HepG2 (cell line): ENCODE results near the gene GDF9. TPM values are rescaled to one million over a fixed set of nuclear protein-coding genes. Genes with fewer than 3 reads are reported as not detected.

ENCODE experiments used
- ARNTL ChIP-seq: sonication (generic); formaldehyde crosslinking; IDR thresholded peaks from 2 replicates; pipeline ENCODE4 v1.4.0; 2020; ENCODE audit warnings: mild to moderate bottlenecking, missing genetic modification reagents
- CBX1 ChIP-seq: IDR thresholded peaks from one replicate; pipeline ENCODE4 v1.6.1; 2016; ENCODE audit warnings: antibody characterized with exemption, low read depth
- DDIT3 ChIP-seq: sonication (generic); formaldehyde crosslinking; IDR thresholded peaks from 2 replicates; pipeline ENCODE4 v1.4.0; 2020; ENCODE audit warnings: mild to moderate bottlenecking, missing genetic modification reagents
- KDM3A ChIP-seq: IDR thresholded peaks from 2 replicates; pipeline ENCODE4 v1.6.1; 2018; ENCODE audit warnings: low read depth, missing compliant biosample characterization
- KLF12 ChIP-seq: sonication (generic); formaldehyde crosslinking; IDR thresholded peaks from 2 replicates; pipeline ENCODE4 v1.4.0; 2020; ENCODE audit warnings: missing genetic modification reagents, borderline replicate concordance
- KLF13 ChIP-seq: sonication (generic); formaldehyde crosslinking; IDR thresholded peaks from 2 replicates; pipeline ENCODE4 v1.4.0; 2020; ENCODE audit warnings: mild to moderate bottlenecking, missing genetic modification reagents
- NFKBIZ ChIP-seq: IDR thresholded peaks from 2 replicates; pipeline ENCODE4 v1.6.1; 2018; ENCODE audit warnings: missing genetic modification reagents, missing compliant biosample characterization
- NPAS2 ChIP-seq: sonication (generic); formaldehyde crosslinking; IDR thresholded peaks from 2 replicates; pipeline ENCODE4 v1.8.0; 2022; ENCODE audit warnings: mild to moderate bottlenecking, missing genetic modification reagents, borderline replicate concordance
- PLRG1 ChIP-seq: fragments of 450-650 bp; conservative IDR thresholded peaks from 2 replicates; pipeline ENCODE4 v1.6.1; 2016
- PRMT3 ChIP-seq: sonication (generic); formaldehyde crosslinking; IDR thresholded peaks from 2 replicates; pipeline ENCODE4 v1.8.1; 2022; ENCODE audit warnings: low read depth, mild to moderate bottlenecking, moderate library complexity, missing genetic modification reagents, borderline replicate concordance
- SP2 ChIP-seq: sonication (generic); formaldehyde crosslinking; IDR thresholded peaks from 2 replicates; pipeline ENCODE4 v1.5.1; 2020; ENCODE audit warnings: mild to moderate bottlenecking, missing genetic modification reagents
- SUZ12 ChIP-seq: fragments of 150-350 bp; IDR thresholded peaks from 2 replicates; pipeline ENCODE4 v1.6.1; 2014; ENCODE audit warnings: low read depth, low read length
- TSC22D2 ChIP-seq: sonication (generic); formaldehyde crosslinking; IDR thresholded peaks from 2 replicates; pipeline ENCODE4 v1.5.1; 2020; ENCODE audit warnings: missing genetic modification reagents, mild to moderate bottlenecking, borderline replicate concordance
- ZNF17 ChIP-seq: sonication (generic); formaldehyde crosslinking; IDR thresholded peaks from 2 replicates; pipeline ENCODE4 v1.5.0; 2020; ENCODE audit warnings: mild to moderate bottlenecking, missing genetic modification reagents
- ZNF382 ChIP-seq: sonication (generic); formaldehyde crosslinking; IDR thresholded peaks from 2 replicates; pipeline ENCODE4 v1.5.0; 2020; ENCODE audit warnings: missing genetic modification reagents, mild to moderate bottlenecking, borderline replicate concordance
- ZNF564 ChIP-seq: sonication (generic); formaldehyde crosslinking; IDR thresholded peaks from 2 replicates; pipeline ENCODE4 v1.8.1; 2023; ENCODE audit warnings: mild to moderate bottlenecking, missing genetic modification reagents
- ZNF616 ChIP-seq: sonication (generic); formaldehyde crosslinking; IDR thresholded peaks from 2 replicates; pipeline ENCODE4 v1.5.0; 2020; ENCODE audit warnings: low read depth, mild to moderate bottlenecking, missing genetic modification reagents
- ZNF775 ChIP-seq: sonication (generic); formaldehyde crosslinking; IDR thresholded peaks from 2 replicates; pipeline ENCODE4 v1.4.0; 2020; ENCODE audit warnings: missing genetic modification reagents, mild to moderate bottlenecking, moderate library complexity, borderline replicate concordance
- ZSCAN30 ChIP-seq: sonication (generic); formaldehyde crosslinking; IDR thresholded peaks from 2 replicates; pipeline ENCODE4 v1.5.0; 2020; ENCODE audit warnings: mild to moderate bottlenecking, missing genetic modification reagents
- polyA plus RNA-seq, 8 experiments: library from polyadenylated mRNA; depleted of rRNA in 3 of 8; stranded (reverse) in 7 of 8; unstranded in 1 of 8; fragments of >200 nt; fragmentation: Illumina TruSeq in 4 of 8; extraction: Trizol in 4 of 8; gene quantifications; 2 replicates each; pipeline versions ENCODE4 v1.2.1 to v1.2.3, GENCODE V29; 2011 to 2016; ENCODE audit warnings: low read depth in 4 of 8, missing spikeins in 1 of 8, mixed read lengths in 1 of 8; ENCODE audit not compliant: insufficient read depth in 1 of 8
- total RNA-seq, 5 experiments: library from RNA; depleted of rRNA; stranded (reverse); fragments of >200 nt; fragmentation: Illumina TruSeq; extraction: Trizol; gene quantifications; 2 replicates each; pipeline ENCODE4 v1.2.3, GENCODE V29; 2016; ENCODE audit warnings: low read depth in 1 of 5
- TF ChIP-seq, protein P1 (sequence below), 2 experiments: sonication (generic) in 1 of 2; formaldehyde crosslinking in 1 of 2; IDR thresholded peaks; 2 replicates each; pipeline versions ENCODE4 v1.5.1 to v1.6.1; 2011 to 2020; ENCODE audit warnings: borderline replicate concordance in 1 of 2, low read depth in 1 of 2, low read length in 1 of 2, mild to moderate bottlenecking in 1 of 2, missing genetic modification reagents in 1 of 2, moderate library complexity in 1 of 2
- TF ChIP-seq, protein P2 (sequence below): IDR thresholded peaks from 2 replicates; pipeline ENCODE4 v1.6.1; 2016; ENCODE audit warnings: mild to moderate bottlenecking, missing biosample characterization, missing genetic modification reagents

The GDF9 gene
- total and polyA plus RNA-seq, 2 of the 13 experiments (the other 11 are each of a cell fraction or from before 2014, with no cell fraction given), result 0.33 to 0.38 TPM

GRCh38 chr5:132830436-132831094, 35.7 kb downstream of the GDF9 start, which contains the start of gene SHROOM1 (continued):
- TF ChIP-seq ZNF564 (CRISPR knock-in tag) (no peak; the same call in 1 of the 2 replicates), ZSCAN30 (no peak), SUZ12 (no peak), ZNF382 (CRISPR knock-in tag) (no peak), DDIT3 (CRISPR knock-in tag) (no peak), ZNF616 (CRISPR knock-in tag) (no peak), NFKBIZ (CRISPR knock-in tag) (no peak), KLF13 (CRISPR knock-in tag) (no peak), ZNF17 (no peak), ARNTL (CRISPR knock-in tag) (no peak), SP2 (CRISPR knock-in tag) (peak; percentile 11; the same call in 1 of the 2 replicates), KLF12 (CRISPR knock-in tag) (no peak), PRMT3 (CRISPR knock-in tag) (no peak; the same call in 1 of the 2 replicates), NPAS2 (CRISPR knock-in tag) (0 out of 2 replicates have a peak, but pooled peaks have one; percentile 65), KDM3A (CRISPR knock-in tag) (no peak), CBX1 (no peak), PLRG1 (no peak), ZNF775 (0 out of 2 replicates have a peak, but pooled peaks have one; percentile 69), TSC22D2 (no peak)
- TF ChIP-seq, protein P1, sequence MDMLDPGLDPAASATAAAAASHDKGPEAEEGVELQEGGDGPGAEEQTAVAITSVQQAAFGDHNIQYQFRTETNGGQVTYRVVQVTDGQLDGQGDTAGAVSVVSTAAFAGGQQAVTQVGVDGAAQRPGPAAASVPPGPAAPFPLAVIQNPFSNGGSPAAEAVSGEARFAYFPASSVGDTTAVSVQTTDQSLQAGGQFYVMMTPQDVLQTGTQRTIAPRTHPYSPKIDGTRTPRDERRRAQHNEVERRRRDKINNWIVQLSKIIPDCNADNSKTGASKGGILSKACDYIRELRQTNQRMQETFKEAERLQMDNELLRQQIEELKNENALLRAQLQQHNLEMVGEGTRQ (IDR thresholded peaks at IDR 0.05; ENCODE audit: low read depth, low read length), result no peak
- TF ChIP-seq, protein P1 (CRISPR knock-in tag; IDR thresholded peaks at IDR 0.05; ENCODE audit: borderline replicate concordance), result no peak
- TF ChIP-seq, protein P2, sequence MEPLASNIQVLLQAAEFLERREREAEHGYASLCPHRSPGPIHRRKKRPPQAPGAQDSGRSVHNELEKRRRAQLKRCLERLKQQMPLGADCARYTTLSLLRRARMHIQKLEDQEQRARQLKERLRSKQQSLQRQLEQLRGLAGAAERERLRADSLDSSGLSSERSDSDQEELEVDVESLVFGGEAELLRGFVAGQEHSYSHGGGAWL (CRISPR knock-in tag), result peak; percentile 58; the same call in 1 of the 2 replicates
